SKM-1 (cell line): Measurements from ENCODE around the gene SFMBT2.
"Not testable (repeated sequence)": the region's sequence is repeated elsewhere in the genome, so short reads cannot be mapped to it uniquely, and the experiment has no call there.

ENCODE experiments used
- DNase-seq: peaks from one replicate; lab custom pipeline; 2025; ENCODE audit not compliant: unreplicated experiment; lab: John Stamatoyannopoulos, UW

The SFMBT2 gene

DNA sequence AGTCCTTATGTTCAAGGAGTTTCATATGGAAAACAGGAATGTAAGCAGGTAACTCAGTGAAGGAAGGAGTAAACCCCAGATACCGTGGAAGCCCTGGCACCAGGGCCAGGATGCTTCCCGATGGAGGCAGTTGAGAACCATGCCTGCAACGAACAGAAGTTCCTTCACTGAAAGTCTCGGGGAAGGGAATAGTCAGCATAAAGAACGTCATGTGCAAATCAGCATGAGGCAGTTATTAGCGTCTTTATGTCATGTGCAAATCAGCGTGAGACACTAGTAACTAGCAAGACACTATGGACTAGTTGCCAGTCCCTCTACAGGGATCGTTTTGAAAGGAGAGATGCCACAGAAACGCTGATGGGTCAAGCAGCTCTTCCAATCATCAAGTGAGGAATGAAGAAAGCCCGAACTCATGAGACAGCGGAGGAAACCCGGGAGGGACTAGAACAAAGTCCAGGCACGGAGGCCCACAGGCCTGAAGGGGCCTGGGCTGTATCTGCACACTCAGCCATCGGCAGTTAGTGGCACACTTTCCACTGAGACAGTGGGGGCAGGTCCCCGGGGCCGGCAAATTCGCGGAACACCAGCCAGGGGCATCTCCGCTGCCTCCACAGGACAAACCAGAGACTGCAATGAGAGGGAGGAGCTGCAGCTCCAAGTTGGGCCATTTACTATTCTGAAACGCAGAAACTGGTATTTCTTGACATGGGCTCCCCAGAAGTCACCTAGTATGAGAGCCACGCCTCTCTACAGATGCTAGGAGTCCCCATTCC, 109.6 kb downstream of the SFMBT2 start:
- DNase-seq = no peak

DNA sequence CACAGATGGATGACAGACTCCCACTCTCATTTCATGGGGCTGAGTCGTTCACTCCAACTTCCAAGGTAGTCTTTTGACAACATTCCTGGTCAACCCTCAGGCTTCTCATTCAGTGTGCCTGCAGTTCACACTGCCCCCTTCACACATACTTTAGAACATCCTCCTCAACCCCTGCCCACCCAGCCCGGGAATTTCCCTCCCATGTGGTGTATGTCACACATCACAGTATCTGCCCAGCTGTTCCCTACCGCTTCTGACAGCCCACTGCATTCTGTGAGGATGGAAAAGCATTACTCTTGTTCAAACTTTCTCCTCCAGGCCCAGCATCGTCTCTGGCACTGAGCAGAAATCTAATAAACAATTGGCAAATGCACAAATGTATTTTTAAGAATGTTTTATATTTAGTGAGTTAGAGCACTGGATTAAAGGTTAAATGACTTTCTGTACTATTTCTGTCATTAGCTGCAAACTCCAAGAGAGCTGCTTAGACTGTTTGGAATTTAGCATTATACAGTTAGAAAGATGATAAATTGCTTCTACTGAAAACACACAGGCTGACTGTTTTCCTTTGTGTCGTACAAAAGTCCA, 110.4 kb downstream of the SFMBT2 start:
- DNase-seq = no peak

DNA sequence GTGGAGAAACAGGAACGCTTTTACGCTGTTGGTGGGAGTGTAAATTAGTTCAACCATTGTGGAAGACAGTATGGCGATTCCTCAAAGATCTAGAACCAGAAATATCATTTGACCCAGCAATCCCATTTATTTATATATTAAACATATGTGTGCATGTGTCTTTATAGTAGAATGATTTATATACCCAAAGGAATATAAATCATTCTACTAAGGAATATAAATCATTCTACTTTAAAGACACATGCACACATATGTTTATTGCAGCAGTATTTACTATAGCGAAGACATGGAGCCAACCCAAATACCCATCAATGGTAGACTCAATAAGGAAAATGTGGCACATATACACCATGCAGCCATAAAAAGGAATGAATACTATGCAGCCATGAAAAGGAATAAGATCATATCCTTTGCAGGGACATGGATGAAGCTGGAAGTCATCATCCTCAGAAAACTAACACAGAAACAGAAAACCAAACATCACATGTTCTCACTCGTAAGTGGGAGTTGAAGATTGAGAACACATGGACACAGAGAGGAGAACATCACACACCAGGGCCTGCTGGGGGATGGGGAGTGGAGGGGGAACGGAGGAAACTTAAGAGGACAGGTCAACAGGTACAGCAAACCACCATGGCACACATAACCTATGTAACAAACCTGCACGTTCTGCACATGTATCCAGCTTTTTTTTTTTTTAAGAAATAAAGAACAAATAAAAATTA, 111.1 kb downstream of the SFMBT2 start:
- DNase-seq = not testable (repeated sequence)

DNA sequence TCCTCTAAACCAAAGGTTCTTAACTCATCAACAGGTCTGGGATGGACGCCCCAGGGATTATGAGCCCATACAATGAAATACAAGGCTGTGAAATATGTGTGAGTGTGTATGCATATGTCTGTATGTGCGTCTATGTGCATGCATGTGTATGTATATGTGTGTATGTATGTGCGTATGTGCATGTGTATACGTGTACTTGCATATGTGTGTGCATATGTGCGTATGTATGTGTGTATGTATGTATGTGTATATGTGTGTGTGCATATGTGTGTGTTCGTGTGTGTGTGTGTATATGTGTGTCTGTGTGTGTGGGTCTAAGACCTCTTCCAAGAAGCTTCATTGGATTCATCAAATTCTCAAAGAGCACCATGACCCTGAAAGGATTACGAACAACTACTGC, 112.3 kb downstream of the SFMBT2 start:
- no peak for DNase-seq

DNA sequence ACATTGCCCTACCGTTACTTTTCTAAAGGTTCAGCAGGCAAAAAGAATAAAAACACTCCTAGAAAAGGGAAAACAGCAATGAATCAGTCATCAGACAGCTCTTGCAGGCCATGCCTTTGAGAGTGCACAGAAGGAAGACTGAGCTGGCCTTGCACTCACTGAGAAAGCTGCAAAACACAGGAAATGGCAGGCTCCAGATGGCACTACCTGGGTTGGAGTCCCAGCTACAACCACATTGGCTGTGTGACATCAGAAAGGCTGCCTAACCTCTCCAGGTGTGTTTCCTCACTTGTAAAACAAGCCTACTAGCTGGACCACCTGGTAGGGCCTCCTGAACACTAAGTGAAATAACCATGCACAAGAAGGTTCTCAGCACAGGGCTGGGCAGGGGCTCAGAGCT, 113.7 kb downstream of the SFMBT2 start:
- DNase-seq = no peak

DNA sequence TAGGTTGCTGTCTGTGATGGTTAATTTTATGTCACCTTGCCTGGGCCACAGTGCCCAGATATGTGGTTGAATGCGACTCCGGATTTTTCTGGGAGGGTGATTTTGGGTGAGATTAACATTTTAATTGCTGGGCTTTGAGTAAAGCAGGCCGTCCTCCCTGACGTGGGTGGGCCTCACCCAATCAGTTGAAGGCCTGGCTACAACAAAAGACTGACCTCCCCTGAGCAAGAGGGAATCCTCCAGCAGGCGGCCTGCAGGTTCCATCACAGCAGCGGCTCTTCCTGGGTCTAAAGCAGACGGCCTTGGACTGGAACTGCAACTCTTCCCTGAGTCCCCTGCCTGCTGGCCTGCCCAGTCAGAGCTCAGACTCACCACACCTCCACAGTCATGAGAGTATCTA, 114.2 kb downstream of the SFMBT2 start:
- no peak for DNase-seq

DNA sequence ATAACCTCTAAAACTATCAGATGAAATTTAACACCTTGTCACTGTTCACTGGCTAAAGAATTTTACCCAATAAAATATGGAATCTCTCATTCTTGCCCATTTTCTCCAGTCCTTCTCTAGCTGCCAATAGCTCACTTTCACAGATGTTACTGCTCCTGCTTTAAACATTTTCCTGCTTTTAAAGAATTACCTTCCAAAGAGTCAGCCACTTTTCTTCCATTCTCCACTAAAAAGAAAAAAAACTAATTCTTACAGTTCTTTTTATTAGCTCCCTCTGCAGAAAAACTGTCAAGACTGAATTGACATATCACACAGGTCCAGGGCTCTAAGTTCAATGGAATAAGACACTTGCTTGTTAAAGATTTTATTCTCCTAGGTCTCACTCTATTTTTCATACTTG, 114.8 kb downstream of the SFMBT2 start:
- no peak for DNase-seq

DNA sequence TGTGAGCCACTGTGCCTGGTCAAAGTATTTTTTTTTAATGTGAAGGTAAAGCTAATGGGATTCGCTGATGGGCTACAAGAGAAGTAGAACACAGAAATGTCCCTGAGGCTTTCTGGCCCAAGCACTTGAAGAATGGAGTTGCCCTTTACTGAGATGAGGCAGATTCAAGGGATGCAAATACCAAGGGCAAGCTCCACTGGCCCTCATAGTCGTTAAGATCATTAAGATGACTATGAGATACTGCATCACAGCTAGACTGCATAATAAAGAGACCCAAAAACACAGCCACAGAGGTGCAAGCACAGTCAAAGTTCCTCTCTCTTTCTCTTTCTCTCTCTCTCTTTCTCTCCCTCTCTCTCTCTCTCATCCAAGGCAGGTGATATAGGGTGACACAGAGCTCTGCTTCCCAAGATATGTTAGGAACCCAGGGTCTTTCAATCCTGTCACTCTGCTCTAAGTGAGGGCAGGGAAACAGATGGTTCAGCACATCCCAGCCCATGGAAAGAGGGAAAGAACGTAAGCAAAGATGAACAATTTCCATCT, 117.4 kb downstream of the SFMBT2 start:
- no peak for DNase-seq

DNA sequence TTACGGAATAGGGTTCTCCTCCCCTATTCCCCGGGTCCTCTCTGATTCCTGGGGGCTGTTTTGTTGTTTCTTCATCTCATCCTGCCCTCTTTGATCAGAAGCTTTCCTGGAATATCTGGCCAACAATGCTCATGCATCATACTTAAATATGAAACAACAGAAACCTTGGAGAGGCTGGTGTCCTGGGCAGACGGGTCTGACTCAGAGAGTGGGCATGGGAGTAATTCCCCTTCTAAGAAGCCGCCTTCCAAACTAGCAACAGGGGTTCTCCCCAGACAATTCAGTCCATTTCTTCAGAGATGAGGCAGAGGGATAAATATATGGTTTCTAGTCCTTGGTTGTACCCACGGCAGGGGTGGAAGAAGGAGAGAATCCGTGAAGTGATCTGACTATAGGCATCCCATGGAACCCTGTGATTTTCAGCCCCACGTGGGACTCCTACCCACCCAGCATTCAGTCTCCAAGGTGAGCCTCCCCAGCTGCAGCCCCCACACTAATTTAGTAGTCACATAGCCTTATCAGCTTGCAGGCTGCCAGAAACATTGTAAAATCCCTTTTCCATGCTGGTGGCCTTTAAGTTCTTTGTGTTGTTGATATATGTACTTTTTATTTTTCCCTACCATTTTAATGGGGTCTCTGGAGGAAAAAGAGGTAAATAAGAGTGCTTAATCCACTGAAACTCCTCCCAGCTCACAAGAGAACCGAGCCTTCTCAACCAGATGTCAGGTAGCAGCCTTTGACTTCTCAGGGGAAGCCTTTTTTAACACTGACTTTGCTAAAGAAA, 119.2 kb downstream of the SFMBT2 start:
- DNase-seq = no peak

DNA sequence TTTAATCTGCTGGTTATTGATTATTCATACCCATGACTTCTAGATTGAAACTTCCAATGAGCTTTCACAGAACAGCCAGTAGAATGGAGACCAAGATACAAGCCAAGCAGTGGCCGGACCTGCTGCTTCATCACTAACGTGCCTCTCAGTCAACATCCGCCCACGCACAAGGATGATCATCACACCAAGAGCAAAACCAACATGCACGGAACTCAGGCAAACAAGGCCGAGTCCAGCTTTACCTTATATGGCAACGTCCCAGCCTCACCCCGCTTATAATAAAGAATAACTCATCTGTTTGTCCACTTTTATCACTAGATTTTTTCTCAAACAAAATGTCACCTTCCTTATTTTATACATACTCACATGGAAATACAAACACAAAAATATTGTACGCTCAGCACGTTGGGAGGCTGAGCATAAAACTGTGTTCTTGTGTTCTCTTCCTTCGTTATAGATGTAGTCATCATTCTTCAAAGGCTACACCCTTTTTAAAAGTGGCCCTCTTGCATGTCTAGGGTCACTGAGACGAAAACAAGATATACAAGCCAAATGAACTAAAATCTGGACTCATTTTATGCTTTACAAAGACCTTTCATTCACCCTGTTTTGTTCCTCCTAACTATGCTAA, 122.7 kb downstream of the SFMBT2 start:
- DNase-seq = no peak

DNA sequence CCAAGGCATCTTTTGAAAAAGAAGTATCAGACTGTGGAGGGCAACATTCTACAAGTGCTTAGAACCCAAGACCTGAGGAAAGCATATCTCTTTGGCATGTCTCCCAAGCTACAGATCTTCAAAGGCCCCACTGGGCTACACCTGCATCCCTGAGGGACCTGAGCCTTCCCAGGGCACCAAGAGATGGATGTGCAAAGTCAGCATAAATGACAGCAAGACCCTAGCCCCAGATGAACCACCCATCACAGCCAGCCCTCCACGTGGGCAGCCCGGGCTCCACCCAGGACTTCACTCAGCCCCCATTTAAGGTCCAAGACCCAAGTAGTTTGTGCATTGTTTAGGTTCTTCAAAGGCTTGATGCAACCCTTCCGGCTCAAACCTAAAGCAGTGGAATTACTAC, 123.5 kb downstream of the SFMBT2 start:
- no peak for DNase-seq

DNA sequence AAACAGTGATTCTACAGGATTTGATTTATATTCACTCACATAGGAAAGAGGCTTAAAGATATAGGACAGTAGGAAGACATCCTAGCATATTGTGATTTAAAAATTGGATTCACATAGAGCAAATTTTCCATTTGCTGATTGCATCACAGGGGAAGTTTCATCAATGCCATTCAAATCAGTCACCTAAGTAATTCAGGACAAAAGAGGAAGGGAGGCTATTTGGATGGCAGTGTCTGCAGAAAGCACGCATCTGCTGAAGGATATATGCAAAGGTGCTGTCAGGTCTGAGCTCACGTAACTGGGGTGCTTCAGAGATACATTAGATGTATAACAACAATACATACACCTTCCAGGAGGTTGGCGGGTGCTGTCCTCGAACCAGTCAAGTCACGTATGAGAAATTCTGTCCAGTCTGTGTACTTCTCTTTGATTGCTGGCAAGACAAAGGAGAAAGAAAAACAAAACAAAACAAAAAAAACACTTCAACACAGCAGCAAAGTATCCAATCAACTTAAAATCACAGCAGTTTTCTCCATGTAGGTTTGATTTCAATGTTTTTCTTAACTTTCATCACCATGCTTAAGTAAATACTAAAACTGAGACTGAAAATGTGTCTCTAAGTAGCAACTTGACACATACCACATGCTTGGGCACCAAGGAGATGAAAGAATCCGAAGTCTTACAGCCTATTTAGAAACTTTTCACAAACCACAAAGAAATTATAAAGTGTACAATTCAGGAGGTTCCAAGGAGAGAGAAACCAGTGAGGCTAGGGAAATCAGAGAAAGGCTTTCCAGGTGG, 125.1 kb downstream of the SFMBT2 start:
- no peak for DNase-seq

DNA sequence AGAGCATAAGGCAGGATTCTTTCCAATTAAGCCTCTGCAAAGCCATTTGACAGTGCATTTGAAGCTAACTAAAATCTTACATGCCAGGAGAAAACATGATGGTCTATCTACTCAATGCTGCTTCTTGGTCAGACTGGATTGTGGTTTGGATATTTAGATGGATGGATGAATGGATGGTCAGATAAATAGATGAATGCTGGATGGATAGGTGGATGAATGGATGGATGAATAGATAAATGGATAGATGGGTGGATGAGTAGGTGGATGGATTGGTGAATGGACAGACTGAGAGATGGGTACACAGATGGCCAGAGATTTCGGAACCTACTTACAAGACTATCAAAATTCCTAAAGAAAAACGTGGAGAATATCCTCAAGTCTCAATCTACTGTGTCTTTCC, 127.6 kb downstream of the SFMBT2 start:
- no peak for DNase-seq

DNA sequence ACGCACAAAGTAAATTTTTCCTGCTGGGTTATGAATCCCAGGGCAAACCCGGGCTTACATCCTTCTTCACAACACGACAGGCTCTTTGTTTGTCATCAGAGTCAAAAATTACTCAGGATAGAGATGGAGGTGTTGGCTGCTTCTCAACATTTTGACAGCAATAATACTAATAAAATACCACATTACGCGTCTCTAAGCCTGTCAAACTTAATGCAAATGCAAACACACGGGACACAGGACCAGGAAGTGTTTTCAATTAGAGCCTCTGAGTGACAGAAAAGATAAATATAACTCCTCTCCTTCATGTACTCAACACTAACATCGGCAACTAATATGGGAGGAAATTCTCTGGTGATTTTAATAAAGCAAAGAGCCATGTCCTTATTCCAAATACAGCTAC, 128.4 kb downstream of the SFMBT2 start:
- DNase-seq = no peak

DNA sequence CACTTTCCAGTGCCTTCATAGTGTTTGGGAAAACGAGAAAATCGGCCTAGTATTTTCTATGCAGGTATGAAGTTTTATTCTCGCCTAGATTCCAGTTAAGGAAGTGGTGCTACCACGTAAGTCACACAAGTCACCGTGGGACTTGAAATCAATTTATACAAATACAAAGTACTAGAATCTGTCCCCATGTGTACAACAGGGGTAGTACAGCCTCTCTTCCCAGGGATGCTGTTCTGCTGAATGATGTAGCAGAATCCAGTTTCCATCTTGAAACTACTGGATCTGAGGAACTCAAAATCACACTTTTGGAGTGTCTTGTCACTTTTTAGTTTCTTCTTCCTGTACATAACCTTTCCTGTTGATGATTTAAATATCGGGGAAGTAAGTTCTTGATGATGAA, 129.4 kb downstream of the SFMBT2 start:
- no peak for DNase-seq

DNA sequence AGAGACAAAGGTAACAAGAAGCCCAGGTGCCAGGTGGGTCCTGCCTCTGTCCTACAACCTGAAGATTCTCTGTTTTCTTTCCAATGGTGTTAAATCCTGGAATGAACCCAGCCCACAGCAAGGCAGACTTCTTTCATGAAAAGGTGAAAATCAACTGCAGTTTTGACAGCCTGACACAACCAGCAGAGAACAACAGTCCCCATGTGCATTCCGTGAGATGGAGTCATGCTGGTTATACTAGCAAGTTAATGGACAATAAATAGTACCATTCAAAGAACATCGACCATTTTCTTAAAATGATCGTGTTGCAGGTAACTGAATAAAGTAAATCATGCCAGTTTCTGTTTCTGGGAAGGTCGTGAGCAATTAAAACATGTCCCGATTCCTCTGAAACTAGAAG, 131.5 kb downstream of the SFMBT2 start:
- no peak for DNase-seq

DNA sequence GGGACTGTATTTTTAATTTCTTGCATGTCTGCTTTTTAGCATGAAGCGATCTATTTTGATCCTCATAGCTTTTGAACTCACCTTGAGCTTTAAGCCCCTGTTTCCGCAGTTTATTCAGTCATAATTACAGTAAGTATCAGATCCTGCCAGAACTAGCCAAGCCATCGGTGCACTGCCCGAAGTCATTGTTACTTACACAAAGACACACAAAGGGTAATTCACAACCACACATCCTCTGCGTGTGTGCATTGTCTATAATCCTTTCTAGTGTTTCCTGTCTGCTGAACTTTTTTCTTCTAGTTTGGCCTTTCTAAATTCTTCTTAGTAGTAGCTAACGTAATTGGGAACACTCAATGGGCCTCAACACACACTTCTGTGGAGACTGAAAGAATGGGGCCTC, 133.0 kb downstream of the SFMBT2 start:
- DNase-seq = no peak

DNA sequence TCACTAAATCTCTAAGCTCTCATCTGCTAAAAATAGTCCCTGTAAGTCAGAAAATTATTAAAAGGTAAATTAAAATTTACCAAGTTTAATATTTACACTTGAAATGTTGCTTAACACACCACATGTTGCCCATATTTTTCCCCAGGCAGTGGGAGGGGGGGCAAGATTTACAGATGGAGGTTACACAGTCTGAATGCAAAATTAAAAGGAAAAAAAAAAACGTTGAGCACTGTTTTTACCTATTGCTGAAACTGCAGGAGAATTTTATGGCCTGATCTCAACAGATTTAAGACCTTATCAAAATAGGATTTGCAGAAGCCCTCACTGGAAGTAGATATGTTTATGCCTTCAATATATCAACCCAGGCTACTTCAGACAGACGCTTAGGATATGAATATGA, 133.4 kb downstream of the SFMBT2 start:
- no peak for DNase-seq

DNA sequence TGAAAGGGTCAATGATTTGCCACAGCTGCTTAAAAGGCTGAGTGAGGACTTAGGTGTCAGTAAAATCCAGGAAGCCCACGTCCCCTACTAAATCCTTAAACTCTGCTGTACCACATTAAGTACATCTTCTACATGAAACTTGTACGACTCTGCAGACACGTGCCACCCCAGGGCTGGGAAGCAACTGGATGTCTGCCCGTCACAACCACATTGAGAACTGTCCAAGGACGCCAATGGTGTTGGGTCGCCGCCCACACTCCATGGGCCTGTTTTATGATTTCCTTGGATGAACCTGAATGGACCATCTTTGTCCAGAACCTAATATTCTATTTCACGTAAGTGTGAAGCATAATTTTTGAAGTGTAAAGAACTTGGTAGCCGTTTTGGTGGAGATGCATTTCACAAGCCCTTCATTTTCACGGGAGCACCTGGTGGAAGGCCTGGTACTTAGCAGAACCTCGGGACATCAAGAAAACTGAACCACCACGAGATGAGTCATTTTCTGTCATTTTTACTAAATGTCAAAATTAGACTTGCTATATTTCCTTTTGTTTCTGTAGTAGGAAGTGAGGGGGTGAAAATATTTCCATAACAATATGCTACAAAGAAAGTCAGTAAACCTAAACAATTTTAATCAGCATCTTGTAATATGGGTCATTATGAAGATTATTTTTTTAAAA, 134.9 kb downstream of the SFMBT2 start:
- no peak for DNase-seq
